Measurements from ENCODE around the gene NPNT.

Gene NPNT

GRCh38 chr4:105912633-105913032, 17.4 kb downstream of the NPNT start:
- in situ Hi-C loops (cut with HindIII; ENCODE audit: low sequenced_read_pairs), result no loop called here

- in situ Hi-C loops (cut with HindIII; ENCODE audit: low sequenced_read_pairs), result no loop called here
Observed at GRCh38 chr4:105917171-105917685, 22.0 kb downstream of the NPNT start.

GRCh38 chr4:105921301-105921700, 26.0 kb downstream of the NPNT start:
- in situ Hi-C loops (cut with HindIII; ENCODE audit: low sequenced_read_pairs), result no loop called here

GRCh38 chr4:105923497-105924238, 28.4 kb downstream of the NPNT start:
- in situ Hi-C loops (cut with HindIII; ENCODE audit: low sequenced_read_pairs), result no loop called here

GRCh38 chr4:105924341-105924740, 29.1 kb downstream of the NPNT start:
- in situ Hi-C loops (cut with HindIII; ENCODE audit: low sequenced_read_pairs), result no loop called here

- in situ Hi-C loops (cut with HindIII; ENCODE audit: low sequenced_read_pairs), result no loop called here
Observed at GRCh38 chr4:105930698-105931097, 35.4 kb downstream of the NPNT start.

GRCh38 chr4:105933083-105933482, 37.8 kb downstream of the NPNT start:
- in situ Hi-C loops (cut with HindIII; ENCODE audit: low sequenced_read_pairs), result no loop called here

- in situ Hi-C loops (cut with HindIII; ENCODE audit: low sequenced_read_pairs), result no loop called here
Observed at GRCh38 chr4:105934386-105934785, 39.1 kb downstream of the NPNT start.

GRCh38 chr4:105936901-105937300, 41.6 kb downstream of the NPNT start:
- in situ Hi-C loops (cut with HindIII; ENCODE audit: low sequenced_read_pairs), result no loop called here

- in situ Hi-C loops (cut with HindIII; ENCODE audit: low sequenced_read_pairs), result no loop called here
Observed at GRCh38 chr4:105937759-105938158, 42.5 kb downstream of the NPNT start.

- in situ Hi-C loops (cut with HindIII; ENCODE audit: low sequenced_read_pairs), result no loop called here
Observed at GRCh38 chr4:105943234-105943633, 48.0 kb downstream of the NPNT start.

GRCh38 chr4:105944540-105944939, 49.3 kb downstream of the NPNT start:
- in situ Hi-C loops (cut with HindIII; ENCODE audit: low sequenced_read_pairs), result no loop called here

- in situ Hi-C loops (cut with HindIII; ENCODE audit: low sequenced_read_pairs), result no loop called here
Observed at GRCh38 chr4:105946771-105947170, 51.5 kb downstream of the NPNT start.

- in situ Hi-C loops (cut with HindIII; ENCODE audit: low sequenced_read_pairs), result no loop called here
Observed at GRCh38 chr4:105950701-105951100, 55.4 kb downstream of the NPNT start.

- in situ Hi-C loops (cut with HindIII; ENCODE audit: low sequenced_read_pairs), result no loop called here
Observed at GRCh38 chr4:105951198-105951597, 55.9 kb downstream of the NPNT start.

- in situ Hi-C loops (cut with HindIII; ENCODE audit: low sequenced_read_pairs), result no loop called here
Observed at GRCh38 chr4:105952591-105952990, 57.3 kb downstream of the NPNT start.

- in situ Hi-C loops (cut with HindIII; ENCODE audit: low sequenced_read_pairs), result no loop called here
Observed at GRCh38 chr4:105956569-105956968, 61.3 kb downstream of the NPNT start.

GRCh38 chr4:105957680-105958079, 62.4 kb downstream of the NPNT start:
- in situ Hi-C loops (cut with HindIII; ENCODE audit: low sequenced_read_pairs), result no loop called here

- in situ Hi-C loops (cut with HindIII; ENCODE audit: low sequenced_read_pairs), result loop anchor here (5.0 kb wide), 1 partner anchor 134 kb away; no protein-coding TSS in a partner anchor
Observed at GRCh38 chr4:105963461-105964400, 68.5 kb downstream of the NPNT start.

- in situ Hi-C loops (cut with HindIII; ENCODE audit: low sequenced_read_pairs), result no loop called here
Observed at GRCh38 chr4:105965183-105965800, 70.0 kb downstream of the NPNT start.

- in situ Hi-C loops (cut with HindIII; ENCODE audit: low sequenced_read_pairs), result no loop called here
Observed at GRCh38 chr4:105966051-105966450, 70.8 kb downstream of the NPNT start.

All from DLD1 (cell line).